Peyer's patch (tissue), 4 donors: Measurements from ENCODE around the gene LIMS1. TPM values are rescaled to one million over a fixed set of nuclear protein-coding genes. Genes with fewer than 3 reads are reported as not detected.

Experiments
- DNase-seq, 3 donors: peaks; one replicate each; pipeline ENCODE4 v3.0.0-alpha.2; 2017 to 2019
- H3K27ac ChIP-seq, 4 donors: fragments of 200-600 bp; sonication (generic); one replicate each; pipeline ENCODE4 v1.5.1; 2016 to 2019
- H3K27me3 ChIP-seq, 2 donors: fragments of 200-600 bp; sonication (generic); one replicate each; pipeline ENCODE4 v1.5.1; 2019
- H3K36me3 ChIP-seq, 3 donors: fragments of 200-600 bp; sonication (generic); one replicate each; pipeline ENCODE4 v1.5.1; 2016 to 2019
- H3K4me1 ChIP-seq, 4 donors: fragments of 200-600 bp; sonication (generic); one replicate each; pipeline ENCODE4 v1.5.1; 2016 to 2019
- H3K4me3 ChIP-seq, 4 donors: fragments of 200-600 bp; sonication (generic); 1 replicate in 3 of 4; 2 replicates in 1 of 4; pipeline ENCODE4 v1.5.1; 2016 to 2019; ENCODE audit warnings: mild to moderate bottlenecking in 1 of 4
- H3K9me3 ChIP-seq, 4 donors: fragments of 200-600 bp; sonication (generic); one replicate each; pipeline ENCODE4 v1.5.1; 2016 to 2019; ENCODE audit warnings: mild to moderate bottlenecking in 1 of 4
- CTCF ChIP-seq, 6 experiments: fragments of 450-650 bp in 4 of 6; fragments of 200-600 bp in 2 of 6; sonication (generic) in 1 of 6; IDR thresholded peaks; one replicate each; pipeline ENCODE4 v1.5.1; 2017 to 2019; ENCODE audit warnings: antibody characterized with exemption in 6 of 6, mild to moderate bottlenecking in 3 of 6, moderate library complexity in 1 of 6
- POLR2A ChIP-seq, 2 donors: fragments of 450-650 bp; IDR thresholded peaks; one replicate each; pipeline ENCODE4 v1.5.1; 2017; ENCODE audit warnings: antibody characterized with exemption in 2 of 2, mild to moderate bottlenecking in 2 of 2, moderate library complexity in 2 of 2
- total RNA-seq, 4 donors: library from RNA; depleted of rRNA; stranded (reverse); fragments of >200 nt; gene quantifications; one replicate each; pipeline ENCODE4 v1.1.0, GENCODE V29; 2016

Gene LIMS1
- total RNA-seq, 4 donors from 2014 or later = 24.2 to 78.4 (median 39.6) TPM

DNA sequence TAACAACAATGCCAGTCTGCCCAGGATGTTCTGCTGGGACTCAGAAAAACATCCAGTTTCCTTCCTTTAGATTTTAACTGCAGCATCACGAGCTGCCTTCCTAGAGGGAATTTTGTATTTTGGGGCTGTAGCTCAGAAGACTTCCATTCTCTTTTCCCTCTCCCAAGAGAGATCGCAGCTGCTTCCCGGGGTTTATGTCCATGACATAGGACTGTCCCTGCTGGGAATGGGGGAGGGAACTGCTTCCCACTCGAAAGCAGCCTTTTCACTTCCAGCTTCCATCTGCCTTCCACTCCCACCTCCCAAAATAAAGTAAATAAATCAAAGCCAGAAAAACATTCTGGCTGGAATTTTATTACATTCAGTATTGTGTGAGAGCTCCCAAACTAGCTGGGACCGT, 52.4 kb downstream of the LIMS1 start:
- no peak for DNase-seq
- Histone ChIP-seq H3K4me1 (peaks cover 0 to 18% (median 5%) of the 10 kb centered on the region in 4 donors), H3K27me3 (no peaks in the 10 kb centered on the region), H3K36me3 (no peaks in the 10 kb centered on the region), H3K4me3 (no peak overlapping the region), H3K9me3 (no peaks in the 10 kb centered on the region), H3K27ac (peak overlapping the region in 3 of 4 donors; percentile 38 to 56 (median 38))
- TF ChIP-seq POLR2A (IDR thresholded peaks at IDR 0.05) (no peak), CTCF (IDR thresholded peaks at IDR 0.05) (no peak)

DNA sequence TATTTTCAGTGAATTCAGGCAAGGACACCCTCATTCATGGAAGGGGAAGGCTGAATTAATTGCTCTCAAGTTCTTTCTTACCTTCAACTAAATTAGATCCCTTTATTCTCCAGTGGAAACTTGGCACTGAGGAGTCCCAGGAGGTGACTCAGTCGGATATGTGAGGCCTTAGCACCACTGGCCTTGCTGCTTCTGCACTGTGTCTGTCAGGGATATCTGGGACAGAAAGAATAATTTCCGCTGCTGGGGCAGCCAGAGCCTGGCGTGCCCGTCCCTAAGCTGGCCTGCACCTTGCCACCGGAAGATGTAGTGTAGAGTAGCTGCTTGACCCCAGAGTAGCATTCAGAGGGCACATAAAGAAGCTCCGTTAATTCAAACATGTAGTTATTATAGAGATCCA, 53.4 kb downstream of the LIMS1 start:
- H3K36me3 ChIP-seq = no peaks in the 10 kb centered on the region
- H3K9me3 ChIP-seq = no peaks in the 10 kb centered on the region
- H3K4me1 ChIP-seq = peaks cover 0 to 18% (median 5%) of the 10 kb centered on the region in 4 donors
- peak overlapping the region in 3 of 4 donors; percentile 1 to 56 (median 38) for H3K27ac ChIP-seq
- H3K27me3 ChIP-seq = no peaks in the 10 kb centered on the region
- TF ChIP-seq CTCF (IDR thresholded peaks at IDR 0.05) (no peak), POLR2A (IDR thresholded peaks at IDR 0.05) (no peak)
- DNase-seq = no peak
- no peak overlapping the region for H3K4me3 ChIP-seq

GRCh38 chr2:108588070-108588668, 53.9 kb downstream of the LIMS1 start:
- no peaks in the 10 kb centered on the region for H3K36me3 ChIP-seq
- TF ChIP-seq POLR2A (IDR thresholded peaks at IDR 0.05) = no peak
- TF ChIP-seq CTCF (IDR thresholded peaks at IDR 0.05) = no peak
- peaks cover 0 to 18% (median 5%) of the 10 kb centered on the region in 4 donors for H3K4me1 ChIP-seq
- peak overlapping the region in 1 of 4 donors; percentile 9 for H3K4me3 ChIP-seq
- no peaks in the 10 kb centered on the region for H3K9me3 ChIP-seq
- peak overlapping the region; percentile 1 to 56 (median 24) for H3K27ac ChIP-seq
- H3K27me3 ChIP-seq = no peaks in the 10 kb centered on the region
- DNase-seq = no peak

GRCh38 chr2:108589372-108589771, 55.1 kb downstream of the LIMS1 start:
- Histone ChIP-seq H3K4me3 (no peak overlapping the region), H3K27ac (no peak overlapping the region), H3K4me1 (peaks cover 0 to 24% (median 5%) of the 10 kb centered on the region in 4 donors), H3K27me3 (no peaks in the 10 kb centered on the region), H3K9me3 (no peaks in the 10 kb centered on the region), H3K36me3 (no peaks in the 10 kb centered on the region)
- DNase-seq = no peak
- no peak for TF ChIP-seq POLR2A (IDR thresholded peaks at IDR 0.05)
- no peak for TF ChIP-seq CTCF (IDR thresholded peaks at IDR 0.05)

GRCh38 chr2:108589781-108590180, 55.5 kb downstream of the LIMS1 start:
- TF ChIP-seq POLR2A (IDR thresholded peaks at IDR 0.05) = no peak
- no peak for TF ChIP-seq CTCF (IDR thresholded peaks at IDR 0.05)
- no peak for DNase-seq
- Histone ChIP-seq H3K36me3 (no peaks in the 10 kb centered on the region), H3K4me3 (no peak overlapping the region), H3K27ac (no peak overlapping the region), H3K4me1 (peaks cover 0 to 28% (median 6%) of the 10 kb centered on the region in 4 donors), H3K27me3 (no peaks in the 10 kb centered on the region), H3K9me3 (no peaks in the 10 kb centered on the region)
